CD14-positive monocyte (primary cell): ENCODE data around the gene C6orf58. TPM values are rescaled to one million over a fixed set of nuclear protein-coding genes. Genes with fewer than 3 reads are reported as not detected.

ENCODE experiments used
- DNase-seq, 3 donors: peaks; one replicate each; pipeline ENCODE4 v3.0.0-alpha.2; 2011 to 2022
- H2AFZ ChIP-seq: 2 replicates; pipeline ENCODE4 v1.6.0; 2012; ENCODE audit warnings: mild to moderate bottlenecking, low read depth, low read length, inconsistent platforms; ENCODE audit not compliant: insufficient read depth, poor library complexity, severe bottlenecking
- H3K27ac ChIP-seq, 2 donors: 1 replicate in 1 of 2; 2 replicates in 1 of 2; pipeline ENCODE4 v1.5.1; 2012 to 2013; ENCODE audit warnings: low read length in 2 of 2, control low read depth in 1 of 2, inconsistent platforms in 1 of 2, low read depth in 1 of 2, mild to moderate bottlenecking in 1 of 2
- H3K27me3 ChIP-seq, 2 donors: one replicate each; pipeline versions ENCODE4 v1.6.0 to v1.6.1; 2011 to 2013; ENCODE audit warnings: low read length in 2 of 2; ENCODE audit not compliant: control insufficient read depth in 2 of 2, insufficient read depth in 2 of 2
- H3K36me3 ChIP-seq, 2 donors: replicated peaks in 1 of 2; 1 replicate in 1 of 2; 2 replicates in 1 of 2; pipeline versions ENCODE4 v1.5.1 to v1.6.1; 2012 to 2013; ENCODE audit warnings: low read length in 2 of 2, control low read depth in 1 of 2, inconsistent platforms in 1 of 2, mild to moderate bottlenecking in 1 of 2; ENCODE audit not compliant: insufficient read depth in 2 of 2, control insufficient read depth in 1 of 2
- H3K4me1 ChIP-seq, 2 donors: 1 replicate in 1 of 2; 2 replicates in 1 of 2; pipeline versions ENCODE4 v1.5.1 to v1.6.1; 2012 to 2013; ENCODE audit warnings: low read length in 2 of 2, control low read depth in 1 of 2, inconsistent platforms in 1 of 2, mild to moderate bottlenecking in 1 of 2, moderate library complexity in 1 of 2; ENCODE audit not compliant: insufficient read depth in 2 of 2, control insufficient read depth in 1 of 2
- H3K4me2 ChIP-seq: replicated peaks from 2 replicates; pipeline ENCODE3; 2012; ENCODE audit warnings: low read length, moderate library complexity, mild to moderate bottlenecking; ENCODE audit not compliant: poor library complexity, severe bottlenecking; ENCODE audit errors: extremely low read depth
- H3K4me3 ChIP-seq, 3 experiments: fragments of 200-600 bp in 1 of 3; sonication (generic) in 1 of 3; replicated peaks in 1 of 3; 1 replicate in 2 of 3; 2 replicates in 1 of 3; pipeline ENCODE4 v1.5.1; 2011 to 2013; ENCODE audit warnings: low read length in 3 of 3, mild to moderate bottlenecking in 3 of 3, control low read depth in 2 of 3, low read depth in 2 of 3, inconsistent platforms in 1 of 3, moderate library complexity in 1 of 3
- H3K79me2 ChIP-seq: 2 replicates; pipeline ENCODE4 v1.6.0; 2012; ENCODE audit warnings: mild to moderate bottlenecking, control low read depth, inconsistent platforms, low read length, moderate library complexity; ENCODE audit not compliant: insufficient read depth
- H3K9ac ChIP-seq: 2 replicates; pipeline ENCODE4 v1.6.0; 2017; ENCODE audit warnings: low read length, mild to moderate bottlenecking; ENCODE audit not compliant: insufficient read depth, poor library complexity, severe bottlenecking
- H3K9me3 ChIP-seq, 2 donors: replicated peaks in 1 of 2; 1 replicate in 1 of 2; 2 replicates in 1 of 2; pipeline versions ENCODE4 v1.5.1 to v1.6.1; 2012 to 2013; ENCODE audit warnings: low read length in 2 of 2, control low read depth in 1 of 2; ENCODE audit not compliant: control insufficient read depth in 1 of 2, insufficient read depth in 1 of 2
- H4K20me1 ChIP-seq: 2 replicates; pipeline ENCODE4 v1.6.0; 2012; ENCODE audit warnings: mild to moderate bottlenecking, low read length, control low read depth, moderate library complexity; ENCODE audit not compliant: insufficient read depth
- H3K27ac Mint-ChIP-seq, 7 donors: one replicate each; pipeline ENCODE4 v1.8.0; 2020; ENCODE audit warnings: mild to moderate bottlenecking in 7 of 7, mixed read lengths in 7 of 7, moderate library complexity in 6 of 7, inconsistent platforms in 2 of 7
- H3K27me3 Mint-ChIP-seq, 3 donors: one replicate each; pipeline ENCODE4 v1.8.0; 2021 to 2022; ENCODE audit warnings: low read depth in 3 of 3, mild to moderate bottlenecking in 3 of 3, mixed read lengths in 3 of 3, moderate library complexity in 3 of 3, inconsistent platforms in 1 of 3
- H3K36me3 Mint-ChIP-seq, 2 donors: one replicate each; pipeline ENCODE4 v1.8.0; 2020; ENCODE audit warnings: mixed read lengths in 2 of 2, inconsistent platforms in 1 of 2, mild to moderate bottlenecking in 1 of 2
- H3K4me1 Mint-ChIP-seq: one replicate; pipeline ENCODE4 v1.8.0; 2020; ENCODE audit warnings: mild to moderate bottlenecking, mixed read lengths
- H3K4me3 Mint-ChIP-seq, 2 donors: one replicate each; pipeline ENCODE4 v1.8.0; 2020; ENCODE audit warnings: mild to moderate bottlenecking in 2 of 2, mixed read lengths in 2 of 2, moderate library complexity in 1 of 2
- H3K9me3 Mint-ChIP-seq, 7 donors: one replicate each; pipeline ENCODE4 v1.8.0; 2020 to 2022; ENCODE audit warnings: mixed read lengths in 7 of 7, mild to moderate bottlenecking in 6 of 7, moderate library complexity in 6 of 7, inconsistent platforms in 2 of 7
- CTCF ChIP-seq: fragments of 200-600 bp; IDR thresholded peaks from one replicate; pipeline ENCODE4 v1.8.0; 2022; ENCODE audit warnings: antibody characterized with exemption, mild to moderate bottlenecking
- WGBS: methylation state at CpG from one replicate; pipeline ENCODE4 v1.1.5; 2013; ENCODE audit warnings: missing lambda C conversion rate; ENCODE audit not compliant: insufficient coverage; 5-methylcytosine and 5-hydroxymethylcytosine counted together
- intact Hi-C, 2 donors: fragments of 100-400 bp; cut with micrococcal nuclease; formaldehyde crosslinking; loops; one replicate each; pipeline versions ENCODE4 v1.15.0 to v1.15.1; 2023
- polyA plus RNA-seq, 3 donors: library from polyadenylated mRNA; depleted of rRNA in 1 of 3; unstranded in 2 of 3; stranded (reverse) in 1 of 3; fragments of 300-500 nt in 2 of 3; fragments of >200 nt in 1 of 3; fragmentation: Illumina TruSeq in 2 of 3; gene quantifications; 1 replicate in 2 of 3; 2 replicates in 1 of 3; pipeline ENCODE4 v1.2.3, GENCODE V29; 2012 to 2021

C6orf58 gene
- polyA plus RNA-seq, 3 donors, result not detected

GRCh38 chr6:127581576-127581975 is 4.6 kb downstream of the C6orf58 start:
- H3K9me3 Mint-ChIP-seq, result peaks cover 0 to 2% (median 0%) of the 10 kb centered on the region in 7 donors
- Histone ChIP-seq H3K4me2 (no peak overlapping the region), H3K79me2 (no peaks in the 10 kb centered on the region), H3K27ac (no peak overlapping the region), H3K4me3 (no peak overlapping the region), H3K36me3 (no peaks in the 10 kb centered on the region), H2AFZ (no peak overlapping the region), H3K27me3 (no peaks in the 10 kb centered on the region), H4K20me1 (no peaks in the 10 kb centered on the region), H3K4me1 (no peaks in the 10 kb centered on the region), H3K9me3 (no peaks in the 10 kb centered on the region), H3K9ac (no peak overlapping the region)
- no peak overlapping the region for H3K27ac Mint-ChIP-seq
- no peak for TF ChIP-seq CTCF
- DNase-seq, result no peak
- intact Hi-C loops, result no loop called here
- no peaks in the 10 kb centered on the region for H3K4me1 Mint-ChIP-seq
- no peaks in the 10 kb centered on the region for H3K36me3 Mint-ChIP-seq
- no peak overlapping the region for H3K4me3 Mint-ChIP-seq
- peaks cover 0 to 2% (median 2%) of the 10 kb centered on the region in 3 donors for H3K27me3 Mint-ChIP-seq

- no peaks in the 10 kb centered on the region for H3K4me1 ChIP-seq
- no peaks in the 10 kb centered on the region for H3K9me3 ChIP-seq
- H3K27me3 ChIP-seq, result no peaks in the 10 kb centered on the region
- Mint-ChIP-seq H3K4me3 (no peak overlapping the region), H3K27me3 (peaks cover 0 to 2% (median 2%) of the 10 kb centered on the region in 3 donors), H3K36me3 (no peaks in the 10 kb centered on the region), H3K9me3 (no peaks in the 10 kb centered on the region), H3K4me1 (no peaks in the 10 kb centered on the region), H3K27ac (no peak overlapping the region)
- no CpG with 5 or more reads among the region's 4 CpGs for WGBS
- H3K4me2 ChIP-seq, result no peak overlapping the region
- TF ChIP-seq CTCF, result no peak
- no peak for DNase-seq
- H3K9ac ChIP-seq, result no peak overlapping the region
- no peak overlapping the region for H3K27ac ChIP-seq
- H3K79me2 ChIP-seq, result no peaks in the 10 kb centered on the region
- H3K4me3 ChIP-seq, result no peak overlapping the region
- no peaks in the 10 kb centered on the region for H3K36me3 ChIP-seq
- H4K20me1 ChIP-seq, result no peaks in the 10 kb centered on the region
- H2AFZ ChIP-seq, result no peak overlapping the region
- intact Hi-C loops, result no loop called here
Measured at GRCh38 chr6:127582777-127583462, 5.9 kb downstream of the C6orf58 start.
